GM08714 (cell line): ENCODE results near the gene ALOX5.

Source experiments
- H3K4me3 ChIP-seq: fragments of 200-500 bp; sonication (Bioruptor generic); 2 replicates; pipeline ENCODE4 v1.5.1; 2014; ENCODE audit warnings: mild to moderate bottlenecking, low read length, inconsistent platforms
- ZNF274 ChIP-seq: IDR thresholded peaks from 2 replicates; pipeline ENCODE4 v1.6.1; 2012; ENCODE audit warnings: mild to moderate bottlenecking, low read depth, low read length

ALOX5 gene

GRCh38 chr10:45368181-45368580 lies 5.8 kb upstream of the ALOX5 start:
- TF ChIP-seq ZNF274: no peak

GRCh38 chr10:45370202-45370955 lies 3.6 kb upstream of the ALOX5 start:
- no peak for TF ChIP-seq ZNF274
- no peak overlapping the region for H3K4me3 ChIP-seq

More at GRCh38 chr10:45368181-45368580, 5.8 kb upstream of the ALOX5 start:
- H3K4me3 ChIP-seq: no peak overlapping the region

- no peak for TF ChIP-seq ZNF274
- H3K4me3 ChIP-seq: no peak overlapping the region
These were observed 2.5 kb upstream of the ALOX5 start for GRCh38 chr10:45371560-45371959.

GRCh38 chr10:45372251-45372951 lies 1.6 kb upstream of the ALOX5 start:
- TF ChIP-seq ZNF274: no peak
- H3K4me3 ChIP-seq: no peak overlapping the region

GRCh38 chr10:45373003-45373575 lies 927 bp upstream of the ALOX5 start:
- peak overlapping the region; percentile 56; the same call in 1 of the 2 replicates for H3K4me3 ChIP-seq
- no peak for TF ChIP-seq ZNF274

- peak overlapping the region; percentile 66; the same call in 1 of the 2 replicates for H3K4me3 ChIP-seq
- TF ChIP-seq ZNF274: no peak
These were observed 485 bp downstream of the ALOX5 start for GRCh38 chr10:45374350-45375052.

DNA sequence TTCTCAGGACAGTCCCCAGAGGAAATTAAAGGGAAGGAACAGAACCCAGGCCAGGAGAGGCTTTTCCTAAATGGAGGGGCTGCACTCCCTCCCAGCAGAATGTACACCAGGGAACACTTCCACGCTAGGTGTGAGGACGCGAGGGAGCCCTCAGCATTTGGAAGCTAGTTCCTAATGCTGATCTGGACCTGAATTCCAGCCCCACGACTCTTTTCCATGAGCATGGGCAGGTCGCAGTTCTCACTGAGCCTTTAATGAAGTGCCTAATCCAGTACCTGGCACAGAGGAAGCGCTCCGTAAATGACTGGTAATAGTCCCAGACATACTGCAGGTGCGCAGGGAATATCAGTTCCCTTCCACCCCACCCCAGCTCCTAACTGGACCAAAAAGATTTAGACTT lies 1.1 kb downstream of the ALOX5 start:
- TF ChIP-seq ZNF274: no peak
- H3K4me3 ChIP-seq: peak overlapping the region; percentile 66; the same call in 1 of the 2 replicates

- H3K4me3 ChIP-seq: peak overlapping the region; percentile 50; the same call in 1 of the 2 replicates
- TF ChIP-seq ZNF274: no peak
These were observed 1.8 kb downstream of the ALOX5 start for GRCh38 chr10:45375716-45376231.

DNA sequence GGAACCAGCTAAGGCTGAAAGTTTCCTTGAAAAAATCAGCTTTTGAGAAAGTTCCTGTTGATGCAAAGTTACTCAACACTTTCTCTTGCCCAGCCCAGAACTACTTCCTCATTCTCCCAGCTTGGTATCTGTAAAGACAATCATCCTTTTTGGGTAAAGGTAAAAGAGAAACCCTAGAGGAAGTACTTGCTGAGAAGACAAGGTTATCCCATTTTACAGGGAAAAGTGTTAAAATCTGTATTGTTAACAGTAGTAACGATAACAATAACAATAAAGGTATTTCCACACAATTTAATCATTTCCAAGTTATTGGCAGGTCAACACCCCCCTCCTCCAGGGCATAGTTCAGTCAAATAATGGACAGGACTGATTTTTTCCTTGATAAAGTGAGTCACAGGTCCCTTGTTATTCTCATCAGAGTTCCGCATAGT lies 2.4 kb downstream of the ALOX5 start:
- no peak overlapping the region for H3K4me3 ChIP-seq
- TF ChIP-seq ZNF274: no peak

GRCh38 chr10:45377321-45377720 lies 3.3 kb downstream of the ALOX5 start:
- TF ChIP-seq ZNF274: no peak
- no peak overlapping the region for H3K4me3 ChIP-seq

GRCh38 chr10:45377858-45378257 lies 3.8 kb downstream of the ALOX5 start:
- no peak for TF ChIP-seq ZNF274
- H3K4me3 ChIP-seq: no peak overlapping the region

GRCh38 chr10:45378914-45379726 lies 5.1 kb downstream of the ALOX5 start:
- H3K4me3 ChIP-seq: no peak overlapping the region
- no peak for TF ChIP-seq ZNF274

GRCh38 chr10:45379891-45380540 lies 6.0 kb downstream of the ALOX5 start:
- no peak for TF ChIP-seq ZNF274

More at GRCh38 chr10:45379891-45380540, 6.0 kb downstream of the ALOX5 start:
- no peak overlapping the region for H3K4me3 ChIP-seq
